Suprapubic skin (tissue), 4 donors: ENCODE results near the gene SYT12. TPM values are rescaled to one million over a fixed set of nuclear protein-coding genes. Genes with fewer than 3 reads are reported as not detected.

Source experiments
- DNase-seq, 2 donors: peaks; one replicate each; pipeline ENCODE4 v3.0.0-alpha.2; 2019; ENCODE audit warnings: low spot score in 2 of 2
- H3K27ac ChIP-seq: fragments of 200-600 bp; sonication (generic); one replicate; pipeline ENCODE4 v1.5.1; 2019
- H3K27me3 ChIP-seq: fragments of 200-600 bp; sonication (generic); one replicate; pipeline ENCODE4 v1.5.1; 2019
- H3K36me3 ChIP-seq: fragments of 200-600 bp; sonication (generic); one replicate; pipeline ENCODE4 v1.5.1; 2019
- H3K4me1 ChIP-seq: fragments of 200-600 bp; sonication (generic); one replicate; pipeline ENCODE4 v1.5.1; 2019
- H3K4me3 ChIP-seq: fragments of 200-600 bp; sonication (generic); one replicate; pipeline ENCODE4 v1.5.1; 2019; ENCODE audit warnings: mild to moderate bottlenecking
- H3K9me3 ChIP-seq: fragments of 200-600 bp; sonication (generic); one replicate; pipeline ENCODE4 v1.5.1; 2019
- EP300 ChIP-seq: sonication (generic); formaldehyde crosslinking; IDR thresholded peaks from one replicate; pipeline ENCODE4 v1.6.1; 2017; ENCODE audit warnings: antibody characterized with exemption
- POLR2A ChIP-seq, 2 donors: fragments of 450-650 bp; IDR thresholded peaks; one replicate each; pipeline ENCODE4 v1.6.1; 2017; ENCODE audit warnings: antibody characterized with exemption in 2 of 2, mild to moderate bottlenecking in 2 of 2, moderate library complexity in 2 of 2
- POLR2AphosphoS5 ChIP-seq, 3 donors: sonication (generic); formaldehyde crosslinking; IDR thresholded peaks; one replicate each; pipeline ENCODE4 v1.6.1; 2017; ENCODE audit warnings: antibody characterized with exemption in 3 of 3
- WGBS: methylation state at CpG from one replicate; pipeline ENCODE4 v1.1.5; 2018; 5-methylcytosine and 5-hydroxymethylcytosine counted together
- total RNA-seq, 4 donors: library from RNA; depleted of rRNA; stranded (reverse); fragments of >200 nt; gene quantifications; one replicate each; pipeline ENCODE4 v1.1.0, GENCODE V29; 2016
- TF ChIP-seq, protein P1 (sequence below), 2 donors: fragments of 200-600 bp in 1 of 2; fragments of 450-650 bp in 1 of 2; sonication (generic) in 1 of 2; IDR thresholded peaks; one replicate each; pipeline ENCODE4 v1.5.1; 2016 to 2019; ENCODE audit warnings: antibody characterized with exemption in 2 of 2, mild to moderate bottlenecking in 1 of 2, moderate library complexity in 1 of 2

Gene SYT12
- total RNA-seq, 4 donors from 2014 or later = 0.38 to 1.1 (median 0.53) TPM

DNA sequence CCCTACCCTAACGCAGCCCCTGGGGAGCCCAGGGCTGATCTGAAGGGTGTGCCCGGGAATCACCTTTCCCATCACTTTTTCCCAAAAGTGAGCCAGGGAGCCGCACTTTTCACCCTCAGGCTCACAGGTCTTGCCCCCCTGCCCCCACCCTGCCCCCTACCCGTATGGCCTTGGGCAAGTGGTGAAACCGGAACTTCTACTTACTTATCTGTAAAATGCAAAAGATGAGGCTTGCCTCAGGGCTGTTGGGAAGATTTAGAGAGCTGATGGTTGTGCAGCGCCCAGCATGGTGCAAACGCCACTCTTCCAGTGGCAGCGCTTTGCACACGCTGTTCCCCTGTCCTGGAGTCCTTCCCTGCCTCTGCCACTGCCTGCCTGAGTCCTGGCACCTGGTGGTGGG lies 8.0 kb downstream of the SYT12 start:
- H3K27ac ChIP-seq = no peak overlapping the region
- 52% methylated on average over 9 of the region's 9 CpGs for WGBS
- H3K9me3 ChIP-seq = no peaks in the 10 kb centered on the region
- H3K27me3 ChIP-seq = no peaks in the 10 kb centered on the region
- TF ChIP-seq POLR2A (IDR thresholded peaks at IDR 0.05) = no peak
- TF ChIP-seq, protein P1, sequence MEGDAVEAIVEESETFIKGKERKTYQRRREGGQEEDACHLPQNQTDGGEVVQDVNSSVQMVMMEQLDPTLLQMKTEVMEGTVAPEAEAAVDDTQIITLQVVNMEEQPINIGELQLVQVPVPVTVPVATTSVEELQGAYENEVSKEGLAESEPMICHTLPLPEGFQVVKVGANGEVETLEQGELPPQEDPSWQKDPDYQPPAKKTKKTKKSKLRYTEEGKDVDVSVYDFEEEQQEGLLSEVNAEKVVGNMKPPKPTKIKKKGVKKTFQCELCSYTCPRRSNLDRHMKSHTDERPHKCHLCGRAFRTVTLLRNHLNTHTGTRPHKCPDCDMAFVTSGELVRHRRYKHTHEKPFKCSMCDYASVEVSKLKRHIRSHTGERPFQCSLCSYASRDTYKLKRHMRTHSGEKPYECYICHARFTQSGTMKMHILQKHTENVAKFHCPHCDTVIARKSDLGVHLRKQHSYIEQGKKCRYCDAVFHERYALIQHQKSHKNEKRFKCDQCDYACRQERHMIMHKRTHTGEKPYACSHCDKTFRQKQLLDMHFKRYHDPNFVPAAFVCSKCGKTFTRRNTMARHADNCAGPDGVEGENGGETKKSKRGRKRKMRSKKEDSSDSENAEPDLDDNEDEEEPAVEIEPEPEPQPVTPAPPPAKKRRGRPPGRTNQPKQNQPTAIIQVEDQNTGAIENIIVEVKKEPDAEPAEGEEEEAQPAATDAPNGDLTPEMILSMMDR (IDR thresholded peaks at IDR 0.05) = no peak
- TF ChIP-seq EP300 = no peak
- TF ChIP-seq POLR2AphosphoS5 (IDR thresholded peaks at IDR 0.05) = no peak
- DNase-seq = no peak
- peaks cover 50% of the 10 kb centered on the region for H3K4me1 ChIP-seq
- H3K36me3 ChIP-seq = no peaks in the 10 kb centered on the region
- H3K4me3 ChIP-seq = no peak overlapping the region

GRCh38 chr11:67031791-67032561 lies 9.0 kb downstream of the SYT12 start:
- no peak for TF ChIP-seq EP300
- TF ChIP-seq POLR2AphosphoS5 (IDR thresholded peaks at IDR 0.05) = no peak
- TF ChIP-seq POLR2A (IDR thresholded peaks at IDR 0.05) = no peak
- TF ChIP-seq, protein P1 (IDR thresholded peaks at IDR 0.05) = no peak
- no peaks in the 10 kb centered on the region for H3K36me3 ChIP-seq
- no peak overlapping the region for H3K27ac ChIP-seq
- peaks cover 50% of the 10 kb centered on the region for H3K4me1 ChIP-seq
- H3K27me3 ChIP-seq = no peaks in the 10 kb centered on the region
- WGBS = 71% methylated on average over 23 of the region's 23 CpGs
- H3K4me3 ChIP-seq = no peak overlapping the region
- DNase-seq = no peak
- no peaks in the 10 kb centered on the region for H3K9me3 ChIP-seq

DNA sequence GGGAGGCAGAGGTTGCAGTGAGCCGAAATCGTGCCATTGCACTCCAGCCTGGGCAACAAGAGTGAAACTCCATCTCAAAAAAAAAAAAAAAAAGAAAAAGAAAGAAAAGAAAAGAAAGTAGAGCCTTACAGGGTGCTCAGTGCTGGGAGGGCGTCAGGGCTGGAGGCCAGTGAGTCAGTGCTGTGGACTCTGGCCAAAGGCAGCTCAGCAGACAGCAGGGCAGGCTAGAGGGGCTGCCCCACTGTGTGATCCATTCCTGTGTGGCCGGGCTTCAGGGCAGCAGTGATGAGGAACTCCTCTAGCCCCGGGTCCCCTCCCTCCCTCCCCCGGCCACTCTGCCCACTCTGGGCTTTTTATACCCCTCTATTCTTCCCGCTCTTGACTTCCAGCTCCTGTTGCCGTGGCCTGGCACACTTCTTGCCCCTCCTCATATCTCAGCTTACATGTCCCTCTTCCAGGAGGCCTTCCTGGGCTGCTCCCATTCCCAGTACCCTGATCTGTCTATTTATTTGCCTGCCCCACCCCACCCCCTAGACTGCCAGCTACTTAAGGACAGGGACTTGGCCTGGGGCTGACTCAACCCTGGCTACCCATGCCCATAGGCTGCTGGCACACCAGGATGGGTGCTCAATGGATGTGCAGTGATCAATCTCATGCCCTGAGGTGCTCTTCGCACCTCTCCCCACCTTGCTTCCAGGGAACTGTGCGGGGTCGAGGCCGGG lies 10.1 kb downstream of the SYT12 start:
- Histone ChIP-seq H3K9me3 (no peaks in the 10 kb centered on the region), H3K4me3 (no peak overlapping the region), H3K4me1 (peaks cover 45% of the 10 kb centered on the region), H3K27ac (no peak overlapping the region), H3K36me3 (no peaks in the 10 kb centered on the region), H3K27me3 (no peaks in the 10 kb centered on the region)
- TF ChIP-seq EP300 = no peak
- TF ChIP-seq, protein P1 (IDR thresholded peaks at IDR 0.05) = no peak
- no peak for TF ChIP-seq POLR2AphosphoS5 (IDR thresholded peaks at IDR 0.05)
- TF ChIP-seq POLR2A (IDR thresholded peaks at IDR 0.05) = no peak
- no peak for DNase-seq
- 52% methylated on average over 11 of the region's 12 CpGs for WGBS

DNA sequence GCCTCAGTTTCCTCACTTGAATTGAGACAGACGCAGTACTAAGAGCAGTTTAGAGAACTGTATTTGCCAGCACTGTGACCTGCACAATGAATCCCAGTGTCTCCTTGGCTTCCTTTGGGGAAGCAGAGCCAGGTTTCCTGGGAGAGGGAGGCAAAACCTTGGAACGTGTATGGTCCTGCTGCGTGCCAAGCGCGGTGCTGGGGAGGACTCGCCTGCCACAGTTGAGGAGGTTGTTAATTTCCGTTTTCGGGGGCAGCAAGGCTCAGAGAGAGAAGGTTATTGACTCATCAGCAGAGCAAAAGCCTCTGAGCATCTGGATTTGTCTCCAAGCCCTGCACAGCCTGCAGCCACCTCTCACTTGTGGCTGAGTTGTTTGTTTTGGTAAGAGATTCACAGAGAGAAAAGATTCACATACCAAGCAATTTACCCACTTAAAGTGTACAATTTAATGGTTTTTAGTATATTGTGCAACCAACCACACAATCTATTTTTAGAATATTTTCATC lies 10.8 kb downstream of the SYT12 start:
- Histone ChIP-seq H3K36me3 (no peaks in the 10 kb centered on the region), H3K4me1 (peaks cover 38% of the 10 kb centered on the region), H3K27me3 (no peaks in the 10 kb centered on the region), H3K9me3 (no peaks in the 10 kb centered on the region), H3K27ac (no peak overlapping the region), H3K4me3 (no peak overlapping the region)
- 30% methylated on average over 8 of the region's 8 CpGs for WGBS
- TF ChIP-seq POLR2A (IDR thresholded peaks at IDR 0.05) (no peak), EP300 (no peak), POLR2AphosphoS5 (IDR thresholded peaks at IDR 0.05) (no peak)
- DNase-seq = no peak

GRCh38 chr11:67034350-67034749 lies 11.4 kb downstream of the SYT12 start:
- H3K27me3 ChIP-seq = no peaks in the 10 kb centered on the region
- TF ChIP-seq, protein P1 (IDR thresholded peaks at IDR 0.05) = no peak
- TF ChIP-seq POLR2A (IDR thresholded peaks at IDR 0.05) (no peak), EP300 (no peak), POLR2AphosphoS5 (IDR thresholded peaks at IDR 0.05) (no peak)
- H3K4me3 ChIP-seq = no peak overlapping the region
- WGBS = 87% methylated on average over 6 of the region's 6 CpGs
- H3K4me1 ChIP-seq = peaks cover 37% of the 10 kb centered on the region
- no peaks in the 10 kb centered on the region for H3K36me3 ChIP-seq
- H3K9me3 ChIP-seq = no peaks in the 10 kb centered on the region
- H3K27ac ChIP-seq = no peak overlapping the region
- no peak for DNase-seq
